HEK293 (cell line): ENCODE data around the gene NARS2.

Source experiments
- CTCF ChIA-PET: fragments of 350-600 bp; formaldehyde crosslinking; extraction: SDS; loops from one replicate; lab custom pipeline; 2021; ENCODE audit warnings: antibody characterized with exemption; lab: Yijun Ruan, JAX
- POLR2A ChIA-PET: fragments of 300-600 bp; formaldehyde crosslinking; extraction: SDS; loops from one replicate; lab custom pipeline; 2020; ENCODE audit warnings: antibody characterized with exemption, inconsistent platforms; lab: Yijun Ruan, JAX
- H3K27ac ChIP-seq: fragments of 200-500 bp; sonication (Bioruptor generic); 2 replicates; pipeline ENCODE4 v1.5.1; 2014; ENCODE audit warnings: low read depth, low read length, control low read depth, inconsistent platforms; ENCODE audit errors: extremely low read depth
- H3K36me3 ChIP-seq, 2 experiments: fragments of 200-500 bp in 1 of 2; sonication (Bioruptor generic) in 1 of 2; 1 replicate in 1 of 2; 2 replicates in 1 of 2; pipeline ENCODE4 v1.5.1; 2014 to 2017; ENCODE audit warnings: inconsistent platforms in 2 of 2, low read length in 2 of 2; ENCODE audit not compliant: control insufficient read depth in 2 of 2, insufficient read depth in 1 of 2
- H3K4me1 ChIP-seq: fragments of 200-500 bp; sonication (Bioruptor generic); 2 replicates; pipeline ENCODE4 v1.5.1; 2014; ENCODE audit warnings: mild to moderate bottlenecking, low read length, inconsistent platforms; ENCODE audit not compliant: control insufficient read depth, insufficient read depth
- H3K4me3 ChIP-seq: 2 replicates; pipeline ENCODE4 v1.5.1; 2011; ENCODE audit warnings: low read depth, mild to moderate bottlenecking, control low read depth, low read length, moderate library complexity
- H3K9me3 ChIP-seq: fragments of 200-500 bp; sonication (Bioruptor generic); 2 replicates; pipeline ENCODE4 v1.5.1; 2014; ENCODE audit warnings: low read depth, low read length, inconsistent platforms; ENCODE audit not compliant: control insufficient read depth, insufficient read depth
- BCL11B ChIP-seq: fragments of 450-650 bp; formaldehyde crosslinking; IDR thresholded peaks from 2 replicates; pipeline ENCODE4 v1.5.1; 2016; ENCODE audit warnings: low read depth, missing biosample characterization, missing genetic modification characterization
- HOXC10 ChIP-seq: sonication (generic); formaldehyde crosslinking; IDR thresholded peaks from 2 replicates; pipeline ENCODE4 v1.8.1; 2023; ENCODE audit warnings: mild to moderate bottlenecking, missing genetic modification reagents
- KLF8 ChIP-seq: fragments of 450-650 bp; formaldehyde crosslinking; IDR thresholded peaks from 2 replicates; pipeline ENCODE4 v1.5.1; 2016; ENCODE audit warnings: missing biosample characterization, missing genetic modification characterization
- OSR2 ChIP-seq: fragments of 450-650 bp; formaldehyde crosslinking; IDR thresholded peaks from 2 replicates; pipeline ENCODE4 v1.5.1; 2016; ENCODE audit warnings: missing biosample characterization, missing genetic modification characterization
- PATZ1 ChIP-seq: fragments of 450-650 bp; formaldehyde crosslinking; IDR thresholded peaks from 2 replicates; pipeline ENCODE4 v1.5.1; 2016; ENCODE audit warnings: missing biosample characterization, missing genetic modification characterization
- REPIN1 ChIP-seq: fragments of 450-650 bp; formaldehyde crosslinking; IDR thresholded peaks from 2 replicates; pipeline ENCODE4 v1.5.1; 2017; ENCODE audit warnings: missing biosample characterization, missing genetic modification characterization, low read depth
- SCRT2 ChIP-seq: fragments of 450-650 bp; formaldehyde crosslinking; IDR thresholded peaks from 2 replicates; pipeline ENCODE4 v1.5.1; 2016; ENCODE audit warnings: missing biosample characterization, missing genetic modification characterization
- TCF7L2 ChIP-seq: IDR thresholded peaks from 2 replicates; pipeline ENCODE4 v1.6.1; 2011; ENCODE audit warnings: low read depth, mild to moderate bottlenecking, inconsistent platforms, low read length, moderate library complexity, borderline replicate concordance
- ZNF138 ChIP-seq: fragments of 450-650 bp; formaldehyde crosslinking; IDR thresholded peaks from 2 replicates; pipeline ENCODE4 v1.5.1; 2016; ENCODE audit warnings: missing biosample characterization, missing genetic modification characterization, borderline replicate concordance
- ZNF169 ChIP-seq: fragments of 450-650 bp; formaldehyde crosslinking; IDR thresholded peaks from 2 replicates; pipeline ENCODE4 v1.5.1; 2016; ENCODE audit warnings: missing biosample characterization, missing genetic modification characterization
- ZNF175 ChIP-seq: fragments of 450-650 bp; formaldehyde crosslinking; IDR thresholded peaks from 2 replicates; pipeline ENCODE4 v1.5.1; 2016; ENCODE audit warnings: missing biosample characterization, missing genetic modification characterization
- ZNF354C ChIP-seq: fragments of 450-650 bp; formaldehyde crosslinking; IDR thresholded peaks from 2 replicates; pipeline ENCODE4 v1.5.1; 2016; ENCODE audit warnings: missing biosample characterization, missing genetic modification characterization, low read depth, borderline replicate concordance
- ZNF449 ChIP-seq: fragments of 450-650 bp; formaldehyde crosslinking; IDR thresholded peaks from 2 replicates; pipeline ENCODE4 v1.5.1; 2017; ENCODE audit warnings: missing biosample characterization, mild to moderate bottlenecking, missing genetic modification characterization, moderate library complexity
- ZNF514 ChIP-seq: fragments of 450-650 bp; formaldehyde crosslinking; IDR thresholded peaks from 2 replicates; pipeline ENCODE4 v1.5.1; 2016; ENCODE audit warnings: missing biosample characterization, missing genetic modification characterization
- ZNF558 ChIP-seq: fragments of 450-650 bp; formaldehyde crosslinking; IDR thresholded peaks from 2 replicates; pipeline ENCODE4 v1.5.1; 2016; ENCODE audit warnings: missing biosample characterization, missing genetic modification characterization
- ZNF561 ChIP-seq: fragments of 450-650 bp; IDR thresholded peaks from 2 replicates; pipeline ENCODE4 v1.5.1; 2018; ENCODE audit warnings: missing biosample characterization, missing genetic modification characterization, borderline replicate concordance
- ZNF585B ChIP-seq: fragments of 450-650 bp; formaldehyde crosslinking; IDR thresholded peaks from 2 replicates; pipeline ENCODE4 v1.5.1; 2016; ENCODE audit warnings: missing biosample characterization, missing genetic modification characterization
- ZNF76 ChIP-seq: fragments of 450-650 bp; formaldehyde crosslinking; IDR thresholded peaks from 2 replicates; pipeline ENCODE4; 2016; ENCODE audit warnings: low read depth, missing biosample characterization, missing genetic modification characterization, borderline replicate concordance
- ZNF791 ChIP-seq: fragments of 450-650 bp; formaldehyde crosslinking; IDR thresholded peaks from 2 replicates; pipeline ENCODE4 v1.5.1; 2016; ENCODE audit warnings: missing biosample characterization, missing genetic modification characterization
- ZNF830 ChIP-seq: fragments of 450-650 bp; IDR thresholded peaks from 2 replicates; pipeline ENCODE4 v1.5.0; 2018; ENCODE audit warnings: missing biosample characterization, missing genetic modification characterization, low read depth, mild to moderate bottlenecking, moderate library complexity
- TF ChIP-seq, protein P1 (sequence below): fragments of 450-650 bp; formaldehyde crosslinking; IDR thresholded peaks from 2 replicates; pipeline ENCODE4 v1.5.1; 2016; ENCODE audit warnings: missing biosample characterization, missing genetic modification characterization
- TF ChIP-seq, protein P2 (sequence below): fragments of 450-650 bp; formaldehyde crosslinking; IDR thresholded peaks from 2 replicates; pipeline ENCODE4 v1.5.1; 2016; ENCODE audit warnings: missing biosample characterization, missing genetic modification characterization

Gene NARS2

DNA sequence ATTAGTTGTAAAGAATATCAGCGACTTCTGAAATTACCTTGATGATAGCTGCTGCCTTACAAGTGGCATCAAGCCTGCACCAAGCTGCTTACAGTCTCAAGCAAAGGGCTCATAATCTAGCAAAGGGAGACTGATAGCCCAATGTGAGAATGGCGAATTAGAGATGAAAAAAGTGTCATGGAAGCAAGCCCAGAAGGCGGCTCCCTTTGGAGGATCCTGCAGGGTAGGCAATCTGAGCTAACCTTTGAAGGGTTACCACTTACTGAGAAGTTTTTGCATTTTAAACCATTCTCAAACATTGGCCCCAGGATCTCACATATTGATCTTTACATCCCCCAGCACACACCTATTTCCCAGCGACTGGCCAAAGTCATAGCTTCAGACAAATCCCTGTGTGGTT lies 175.5 kb downstream of the NARS2 start:
- Histone ChIP-seq H3K4me3 (no peak overlapping the region), H3K9me3 (no peaks in the 10 kb centered on the region), H3K36me3 (no peaks in the 10 kb centered on the region), H3K4me1 (no peaks in the 10 kb centered on the region), H3K27ac (no peak overlapping the region)
- TF ChIP-seq ZNF561 (tag by site-specific recombination) (no peak), PATZ1 (tag by site-specific recombination) (no peak), ZNF449 (no peak), ZNF585B (no peak)
- POLR2A ChIA-PET = interaction anchor here (0.9 kb wide), 1 partner anchor 10 kb away, joined by 3 read pairs; no protein-coding TSS in a partner anchor
- CTCF ChIA-PET = interaction anchor here (0.6 kb wide), 1 partner anchor 1207 kb away, joined by 4 read pairs; no protein-coding TSS in a partner anchor

DNA sequence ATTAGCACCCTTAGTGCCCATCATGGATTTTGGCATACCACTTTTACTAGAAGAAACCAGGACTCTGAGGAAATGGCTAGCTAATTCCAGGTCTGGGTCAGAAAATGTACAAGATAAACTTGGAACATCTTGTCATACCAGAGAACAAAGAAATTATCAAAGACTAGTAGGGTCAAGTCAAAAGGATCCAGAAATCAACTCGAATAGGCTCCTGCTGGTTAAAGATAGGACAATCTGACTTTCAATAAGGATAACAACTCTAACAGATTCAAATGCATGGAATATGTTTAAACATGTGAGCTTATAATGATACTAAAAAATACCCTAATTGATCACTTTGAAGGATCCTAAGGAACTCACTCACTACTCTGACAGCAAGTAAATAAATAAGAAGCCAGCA lies 175.9 kb downstream of the NARS2 start:
- POLR2A ChIA-PET = no interaction called here
- no peaks in the 10 kb centered on the region for H3K4me1 ChIP-seq

DNA sequence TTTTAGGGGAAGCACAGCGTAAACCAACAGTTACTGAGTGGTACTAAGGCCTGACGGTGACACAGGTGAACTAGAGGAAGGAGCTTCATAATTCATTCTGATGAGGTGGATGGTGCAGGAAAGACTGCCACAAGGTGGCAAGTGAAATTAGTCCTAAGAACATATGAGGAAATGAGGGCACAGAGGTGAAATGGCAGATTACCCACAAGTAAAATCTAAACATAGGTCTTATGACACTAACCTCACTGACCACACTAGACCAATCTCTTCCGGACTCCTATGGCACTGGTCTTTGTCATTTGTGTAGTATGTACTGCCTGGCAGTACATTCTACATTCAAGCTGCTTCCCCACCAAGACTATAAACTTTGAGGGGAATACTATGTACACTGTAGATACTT lies 177.3 kb downstream of the NARS2 start:
- H3K4me3 ChIP-seq = no peak overlapping the region
- CTCF ChIA-PET = no interaction called here
- POLR2A ChIA-PET = interaction anchor here (0.6 kb wide), 1 partner anchor 159 kb away, joined by 3 read pairs; no protein-coding TSS in a partner anchor
- no peaks in the 10 kb centered on the region for H3K9me3 ChIP-seq
- H3K36me3 ChIP-seq = no peaks in the 10 kb centered on the region
- no peak overlapping the region for H3K27ac ChIP-seq
- no peaks in the 10 kb centered on the region for H3K4me1 ChIP-seq
- TF ChIP-seq ZNF138 (tag by site-specific recombination) = no peak
- no peak for TF ChIP-seq SCRT2
- no peak for TF ChIP-seq BCL11B (tag by site-specific recombination)
- TF ChIP-seq ZNF791 (tag by site-specific recombination) = no peak
- TF ChIP-seq, protein P1, sequence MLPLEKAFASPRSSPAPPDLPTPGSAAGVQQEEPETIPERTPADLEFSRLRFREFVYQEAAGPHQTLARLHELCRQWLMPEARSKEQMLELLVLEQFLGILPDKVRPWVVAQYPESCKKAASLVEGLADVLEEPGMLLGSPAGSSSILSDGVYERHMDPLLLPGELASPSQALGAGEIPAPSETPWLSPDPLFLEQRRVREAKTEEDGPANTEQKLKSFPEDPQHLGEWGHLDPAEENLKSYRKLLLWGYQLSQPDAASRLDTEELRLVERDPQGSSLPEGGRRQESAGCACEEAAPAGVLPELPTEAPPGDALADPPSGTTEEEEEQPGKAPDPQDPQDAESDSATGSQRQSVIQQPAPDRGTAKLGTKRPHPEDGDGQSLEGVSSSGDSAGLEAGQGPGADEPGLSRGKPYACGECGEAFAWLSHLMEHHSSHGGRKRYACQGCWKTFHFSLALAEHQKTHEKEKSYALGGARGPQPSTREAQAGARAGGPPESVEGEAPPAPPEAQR (tag by site-specific recombination) = no peak
- TF ChIP-seq ZNF76 (tag by site-specific recombination) = no peak
- no peak for TF ChIP-seq ZNF830 (tag by site-specific recombination)
- no peak for TF ChIP-seq ZNF169 (tag by site-specific recombination)
- TF ChIP-seq HOXC10 (CRISPR knock-in tag) = no peak
- no peak for TF ChIP-seq ZNF558 (tag by site-specific recombination)
- TF ChIP-seq OSR2 (tag by site-specific recombination) = no peak
- TF ChIP-seq, protein P2, sequence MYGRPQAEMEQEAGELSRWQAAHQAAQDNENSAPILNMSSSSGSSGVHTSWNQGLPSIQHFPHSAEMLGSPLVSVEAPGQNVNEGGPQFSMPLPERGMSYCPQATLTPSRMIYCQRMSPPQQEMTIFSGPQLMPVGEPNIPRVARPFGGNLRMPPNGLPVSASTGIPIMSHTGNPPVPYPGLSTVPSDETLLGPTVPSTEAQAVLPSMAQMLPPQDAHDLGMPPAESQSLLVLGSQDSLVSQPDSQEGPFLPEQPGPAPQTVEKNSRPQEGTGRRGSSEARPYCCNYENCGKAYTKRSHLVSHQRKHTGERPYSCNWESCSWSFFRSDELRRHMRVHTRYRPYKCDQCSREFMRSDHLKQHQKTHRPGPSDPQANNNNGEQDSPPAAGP (tag by site-specific recombination) = no peak
- no peak for TF ChIP-seq ZNF514
- no peak for TF ChIP-seq ZNF354C (tag by site-specific recombination)
- TF ChIP-seq ZNF175 (tag by site-specific recombination) = no peak

More for the DNA sequence above, 175.9 kb downstream of the NARS2 start:
- TF ChIP-seq PATZ1 (tag by site-specific recombination) (no peak), KLF8 (tag by site-specific recombination) (no peak), TCF7L2 (no peak), REPIN1 (tag by site-specific recombination) (no peak)
- TF ChIP-seq, all 188 proteins: peak for 0
- Histone ChIP-seq H3K36me3 (no peaks in the 10 kb centered on the region), H3K4me3 (no peak overlapping the region), H3K27ac (no peak overlapping the region), H3K9me3 (no peaks in the 10 kb centered on the region)
- CTCF ChIA-PET = interaction anchor here (0.6 kb wide), 1 partner anchor 1206 kb away, joined by 4 read pairs; no protein-coding TSS in a partner anchor
